Measurements from ENCODE around the gene TIMM22.

TIMM22 gene

DNA sequence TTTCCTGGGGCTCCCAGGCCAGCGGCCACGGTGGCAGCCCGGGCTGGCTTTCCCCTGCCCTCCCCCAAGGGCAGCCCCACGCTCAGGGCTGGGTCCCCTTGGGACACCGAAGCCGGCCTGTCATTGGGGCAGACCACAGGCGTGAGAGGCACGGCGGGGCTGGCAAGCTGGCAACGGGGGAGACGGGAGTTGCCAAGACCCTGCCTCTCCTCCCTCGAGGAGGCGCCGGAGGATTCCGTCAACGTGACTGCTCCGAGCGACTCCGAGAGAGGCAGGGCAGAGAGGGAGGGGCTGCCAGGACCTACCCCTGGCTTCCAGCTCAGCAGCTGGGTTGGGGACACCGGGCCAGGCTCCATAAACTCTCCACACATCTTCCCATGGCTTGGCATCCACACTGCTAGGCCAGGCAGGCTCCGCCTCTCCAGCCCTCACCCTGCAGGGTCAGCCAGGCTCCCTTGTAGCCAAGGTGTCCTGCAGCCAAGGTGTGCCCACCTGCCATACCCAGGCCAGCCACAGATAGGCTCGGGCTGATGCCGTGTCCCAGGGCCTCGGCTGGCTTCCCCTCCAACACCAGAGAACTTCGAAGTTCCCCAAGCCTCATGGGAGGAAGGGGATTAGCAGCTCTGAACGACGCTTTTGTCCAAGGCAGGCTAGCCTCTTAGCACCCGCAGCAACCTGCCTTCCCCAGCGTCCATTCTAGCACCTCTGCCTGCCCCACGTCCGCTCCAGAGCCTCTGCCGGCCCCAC lies 25.5 kb downstream of the TIMM22 start:
- no peak for DNase-seq (ENCODE audit: low read depth)

DNA sequence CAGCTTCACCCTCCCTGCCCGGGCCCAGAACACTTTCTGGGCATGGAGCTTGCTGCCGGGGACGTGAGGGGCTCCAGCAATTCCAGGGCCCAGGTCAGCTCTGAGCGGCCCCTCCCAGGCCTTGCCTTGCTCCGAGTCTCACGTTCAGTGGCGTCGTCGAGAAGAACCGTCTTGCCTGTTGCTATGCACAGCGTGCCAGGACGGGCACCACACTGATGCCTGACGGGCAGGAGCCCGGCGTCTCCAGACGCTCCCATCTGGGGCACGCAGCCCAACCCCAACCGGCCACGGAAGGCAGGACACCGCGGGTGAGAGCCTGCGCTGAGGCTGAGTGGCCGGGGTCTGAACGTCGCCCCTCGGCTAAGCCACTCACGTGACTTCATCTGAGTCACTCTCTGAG lies 27.1 kb downstream of the TIMM22 start:
- DNase-seq (ENCODE audit: low read depth) = no peak

DNA sequence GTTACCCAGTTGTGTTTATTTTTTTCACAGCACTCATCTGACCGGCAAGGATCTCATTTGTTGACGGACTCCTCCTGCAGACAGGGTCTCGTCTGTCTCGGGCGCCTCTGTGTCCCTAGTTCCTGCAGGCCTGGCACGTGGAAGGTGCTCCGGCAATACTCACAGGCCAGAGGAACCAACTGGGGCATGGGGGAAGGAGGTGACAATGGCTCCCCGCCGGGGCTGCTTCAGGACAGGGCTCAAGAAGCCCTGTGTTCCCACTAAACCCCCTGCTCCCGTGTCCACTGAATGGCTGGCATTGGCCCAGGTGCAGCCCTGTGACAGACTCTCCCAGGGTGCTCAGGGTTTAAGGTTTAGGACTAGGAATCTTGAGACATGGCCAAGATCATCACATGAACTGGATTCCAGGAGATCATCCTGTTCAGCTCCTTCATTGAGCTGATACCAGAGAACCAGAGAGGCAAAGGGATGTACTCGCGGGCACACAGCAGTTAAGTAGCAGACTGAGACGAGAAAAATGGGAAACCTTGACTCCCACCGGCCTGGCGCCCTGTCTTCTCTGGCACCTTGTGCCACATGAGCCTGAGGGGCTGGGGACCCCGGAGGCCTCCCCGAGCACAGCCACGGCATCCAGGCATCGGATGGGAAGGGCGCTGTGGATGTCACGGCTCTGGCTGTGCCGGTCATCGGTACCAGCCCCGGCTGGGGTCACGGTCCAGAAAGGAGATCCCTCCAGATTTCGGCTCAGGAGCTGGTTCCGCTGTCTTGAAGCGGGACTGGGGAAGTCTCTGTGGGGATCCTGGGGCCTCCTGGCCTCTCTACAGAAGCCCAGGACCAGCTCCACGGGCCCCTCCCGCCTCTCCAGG lies 29.0 kb downstream of the TIMM22 start:
- no peak for DNase-seq (ENCODE audit: low read depth)

DNA sequence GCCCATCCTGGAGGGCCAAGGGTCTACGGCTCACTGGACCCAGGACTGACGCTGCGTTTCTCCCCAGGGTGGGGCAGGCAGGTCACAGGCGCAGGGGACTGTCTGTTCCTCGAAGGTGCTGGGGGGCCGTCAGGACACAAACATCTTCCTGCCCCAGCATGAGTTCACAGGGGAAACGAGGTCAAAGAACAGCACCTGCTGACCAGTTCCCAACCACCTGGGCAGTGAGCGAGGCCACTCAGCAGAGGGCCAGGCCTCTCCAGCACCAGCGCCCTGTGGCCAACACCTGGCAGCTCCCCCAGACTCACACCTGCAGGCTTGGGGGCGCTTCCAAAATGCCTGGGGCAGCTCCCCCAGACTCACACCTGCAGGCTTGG lies 29.7 kb downstream of the TIMM22 start:
- no peak for DNase-seq (ENCODE audit: low read depth)

DNA sequence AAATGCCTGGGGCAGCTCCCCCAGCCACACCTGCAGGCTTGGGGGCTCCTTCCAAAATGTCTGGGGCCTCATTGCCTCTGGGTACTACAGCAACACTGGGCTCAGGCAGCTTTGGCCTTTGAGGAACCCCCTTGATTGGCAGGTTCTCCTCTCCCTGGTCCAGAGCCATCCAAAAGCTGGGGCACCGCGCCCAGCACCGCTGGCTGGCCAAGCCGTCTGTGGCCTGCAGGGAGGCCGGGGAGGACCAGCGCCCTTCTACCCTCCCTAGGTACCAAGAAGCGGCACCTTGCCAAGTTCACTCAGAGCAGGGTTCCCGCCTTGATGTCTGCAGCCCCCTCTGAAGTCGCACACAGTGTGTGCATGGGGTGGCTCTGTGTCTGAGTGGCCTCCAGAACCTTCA lies 30.1 kb downstream of the TIMM22 start:
- no peak for DNase-seq (ENCODE audit: low read depth)

DNA sequence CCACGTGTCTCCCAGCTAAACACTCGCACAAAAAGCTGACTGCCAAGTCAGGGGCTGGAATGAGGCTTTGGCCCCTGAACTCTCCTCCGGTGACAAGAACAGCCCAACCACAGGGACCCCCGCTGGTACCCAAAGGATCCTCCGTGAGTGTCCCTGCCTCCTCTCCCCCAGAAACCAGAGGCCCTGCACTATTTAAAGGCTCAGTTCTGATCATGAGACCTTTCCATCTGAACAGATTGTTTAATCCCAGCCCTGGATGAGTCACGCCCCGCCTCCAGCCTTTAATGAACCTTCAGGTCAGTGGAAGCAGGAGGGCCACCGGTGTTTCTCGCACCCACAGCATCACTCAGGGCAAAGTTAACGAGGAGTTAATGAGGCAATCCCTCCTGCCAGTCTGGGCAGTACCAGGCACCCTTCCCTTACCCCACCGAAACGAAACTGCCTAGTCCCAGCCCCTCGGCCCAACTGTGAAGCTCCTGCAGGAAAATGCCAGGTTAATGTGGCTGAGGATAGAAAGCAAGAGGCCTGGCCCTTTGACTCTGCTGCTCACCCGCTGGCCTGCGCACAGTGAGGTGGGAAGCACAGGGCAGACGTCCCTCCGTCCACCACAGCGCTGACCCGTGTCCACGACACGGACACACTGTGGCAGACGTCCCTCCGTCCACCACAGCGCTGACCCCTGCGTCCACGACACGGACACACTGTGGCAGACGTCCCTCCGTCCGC lies 32.4 kb downstream of the TIMM22 start:
- no peak for DNase-seq (ENCODE audit: low read depth)

DNA sequence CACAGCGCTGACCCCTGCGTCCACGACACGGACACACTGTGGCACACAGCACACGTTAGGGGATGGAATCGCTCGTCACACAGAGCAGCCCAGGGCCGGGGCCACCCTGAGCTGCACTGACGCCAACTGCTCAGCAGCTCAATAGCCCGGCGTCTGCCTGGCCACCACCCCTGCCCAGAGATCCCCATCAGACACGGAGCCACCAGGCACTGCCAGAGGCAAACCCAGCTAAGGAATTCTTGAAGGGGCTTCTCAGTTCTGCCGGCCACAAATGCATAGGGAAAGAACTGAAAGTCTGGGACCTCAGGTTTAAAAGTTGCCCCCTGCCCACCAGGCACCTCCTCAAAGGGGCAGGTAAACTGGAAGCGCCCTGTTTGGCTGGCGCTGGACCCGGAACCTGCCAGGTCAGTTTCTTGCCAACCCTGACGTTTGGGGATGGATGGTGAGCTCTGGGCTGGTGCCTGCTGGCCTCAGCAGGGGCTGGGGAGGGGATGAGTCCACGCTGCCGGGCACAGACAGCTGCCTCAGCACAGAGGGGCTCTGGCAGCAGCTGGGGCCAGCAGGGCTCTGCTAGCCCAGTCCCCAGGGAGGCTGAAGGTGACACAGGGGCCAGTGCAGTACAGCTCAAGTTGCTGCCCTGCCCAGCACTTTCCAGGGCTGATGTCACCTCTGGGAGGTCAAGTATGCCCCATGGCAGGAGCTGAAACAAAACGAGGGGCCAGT lies 33.2 kb downstream of the TIMM22 start:
- no peak for DNase-seq (ENCODE audit: low read depth)

DNA sequence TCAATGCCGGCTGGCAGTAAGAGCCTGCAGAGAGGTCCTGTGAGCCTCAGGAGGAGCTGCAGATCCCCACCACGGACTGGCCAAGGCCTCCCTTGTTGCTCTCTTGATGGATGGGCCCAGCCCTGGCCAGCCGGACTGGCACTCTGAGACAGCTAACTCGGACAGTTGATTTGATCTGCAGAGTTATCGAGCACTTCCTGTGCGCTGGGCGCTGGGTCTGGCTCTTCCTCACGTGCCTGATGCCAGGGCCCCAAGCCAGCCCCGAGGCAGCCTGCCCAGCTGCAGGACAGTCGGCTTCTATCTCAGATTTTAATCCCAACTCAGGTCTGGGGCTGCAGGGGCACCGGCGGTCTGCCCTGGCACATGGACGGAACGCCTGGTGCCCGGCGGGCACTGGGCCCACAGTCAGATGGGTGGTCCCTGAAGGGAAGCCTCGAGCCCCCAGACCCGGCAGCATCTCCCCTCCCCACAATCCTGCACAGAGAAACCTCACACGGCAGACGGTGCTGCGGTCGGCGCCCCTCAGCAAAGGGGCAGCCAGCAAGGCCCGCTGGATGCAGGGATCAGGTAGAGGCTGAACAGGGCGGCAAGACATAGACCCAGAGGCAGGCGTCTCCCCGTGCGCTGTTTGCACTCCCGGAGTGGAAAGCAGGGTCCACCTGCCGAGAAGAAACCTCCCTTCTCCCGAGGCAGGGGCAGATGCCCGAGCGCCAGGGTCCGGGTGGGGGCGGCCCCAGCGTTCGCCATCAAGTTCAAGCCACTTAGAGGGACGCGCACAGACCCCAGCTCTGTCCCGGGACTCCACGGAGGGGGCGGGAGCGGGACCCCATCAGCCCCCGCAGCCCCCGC lies 34.0 kb downstream of the TIMM22 start:
- no peak for DNase-seq (ENCODE audit: low read depth)

DNA sequence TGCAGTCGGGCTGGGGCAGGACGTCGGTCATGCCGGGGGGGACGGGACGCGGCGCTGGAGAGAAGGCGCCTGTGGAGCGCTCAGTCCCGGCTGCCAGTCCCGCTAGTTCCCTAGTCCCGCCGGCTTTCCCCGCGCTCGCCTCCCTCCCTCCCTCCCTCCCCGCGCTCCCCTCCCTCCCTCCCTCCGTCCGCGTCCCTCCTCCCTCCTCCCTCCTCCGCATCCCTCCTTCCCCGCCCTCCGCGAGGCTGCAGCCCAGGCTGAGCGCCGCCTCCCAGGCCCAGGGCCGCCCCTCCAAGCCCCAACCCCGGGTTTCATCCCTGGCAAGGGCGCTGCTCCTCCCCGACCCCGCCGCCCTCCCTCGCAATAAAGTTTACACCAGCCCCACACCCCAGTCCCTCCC lies 34.8 kb downstream of the TIMM22 start:
- no peak for DNase-seq (ENCODE audit: low read depth)

DNA sequence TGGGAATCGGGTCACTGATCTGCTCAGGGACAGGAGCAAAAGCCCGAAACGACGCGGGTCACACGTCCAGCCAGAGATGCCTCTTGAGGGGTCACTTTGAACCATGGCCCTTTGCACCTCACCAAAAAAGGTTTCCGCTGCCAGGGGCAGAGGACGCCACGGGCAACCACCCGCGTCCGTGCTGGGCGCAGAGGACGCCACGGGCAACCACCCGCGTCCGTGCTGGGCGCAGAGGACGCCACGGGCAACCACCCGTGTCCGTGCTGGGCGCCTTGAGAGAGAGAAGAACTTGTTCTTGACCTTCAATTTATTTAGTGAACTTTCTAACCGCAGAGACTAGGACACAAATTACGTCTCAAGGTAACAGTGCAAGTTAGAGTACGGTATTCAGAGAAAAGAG lies 35.5 kb downstream of the TIMM22 start:
- no peak for DNase-seq (ENCODE audit: low read depth)

DNA sequence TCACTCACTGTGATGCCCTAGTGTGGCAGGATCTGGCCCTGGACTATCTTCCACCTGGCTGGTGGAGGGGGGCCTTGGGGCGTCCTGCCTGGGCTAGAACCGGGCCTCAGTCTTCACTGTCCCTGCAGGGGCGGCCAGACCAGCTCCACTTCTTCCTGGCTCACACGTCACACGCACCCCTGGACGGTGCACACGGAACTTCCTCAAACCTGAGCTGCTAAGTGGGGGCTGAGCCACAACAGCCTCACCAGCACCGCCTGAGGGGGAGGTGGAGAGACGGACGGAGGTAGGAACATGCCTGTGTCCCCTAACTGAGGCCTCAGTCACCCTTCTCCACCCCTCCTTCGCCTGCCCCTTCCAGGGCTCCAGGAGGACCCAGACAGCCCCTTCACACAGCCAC lies 36.6 kb downstream of the TIMM22 start:
- DNase-seq (ENCODE audit: low read depth) = no peak

DNA sequence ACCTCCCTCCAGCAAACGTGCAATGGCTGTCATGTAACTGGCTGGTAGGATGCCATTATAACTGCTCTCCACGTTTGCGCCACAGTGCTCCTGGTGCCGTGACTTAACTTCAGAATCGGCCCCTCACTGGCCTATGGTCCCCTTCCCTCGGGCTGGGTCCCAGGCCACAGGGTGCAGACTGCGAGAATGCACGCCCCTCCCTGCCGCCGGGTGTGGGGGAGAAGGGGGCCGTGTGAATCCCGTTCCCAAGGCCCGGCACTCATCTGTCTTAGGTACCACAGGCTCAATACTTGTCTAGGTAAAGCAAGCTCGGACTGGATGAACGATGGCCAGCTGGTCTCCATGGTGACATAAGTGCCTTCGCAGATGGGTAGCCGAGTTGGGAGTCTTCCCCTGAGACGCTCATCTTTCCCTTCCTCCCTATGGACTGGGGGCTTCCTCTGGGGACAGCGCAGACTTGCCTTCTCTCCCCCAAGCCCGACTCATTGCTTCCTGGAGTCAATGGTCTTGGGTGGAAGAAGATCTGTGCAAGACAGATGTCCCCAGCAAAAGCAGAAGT lies 37.8 kb downstream of the TIMM22 start:
- DNase-seq (ENCODE audit: low read depth) = no peak

DNA sequence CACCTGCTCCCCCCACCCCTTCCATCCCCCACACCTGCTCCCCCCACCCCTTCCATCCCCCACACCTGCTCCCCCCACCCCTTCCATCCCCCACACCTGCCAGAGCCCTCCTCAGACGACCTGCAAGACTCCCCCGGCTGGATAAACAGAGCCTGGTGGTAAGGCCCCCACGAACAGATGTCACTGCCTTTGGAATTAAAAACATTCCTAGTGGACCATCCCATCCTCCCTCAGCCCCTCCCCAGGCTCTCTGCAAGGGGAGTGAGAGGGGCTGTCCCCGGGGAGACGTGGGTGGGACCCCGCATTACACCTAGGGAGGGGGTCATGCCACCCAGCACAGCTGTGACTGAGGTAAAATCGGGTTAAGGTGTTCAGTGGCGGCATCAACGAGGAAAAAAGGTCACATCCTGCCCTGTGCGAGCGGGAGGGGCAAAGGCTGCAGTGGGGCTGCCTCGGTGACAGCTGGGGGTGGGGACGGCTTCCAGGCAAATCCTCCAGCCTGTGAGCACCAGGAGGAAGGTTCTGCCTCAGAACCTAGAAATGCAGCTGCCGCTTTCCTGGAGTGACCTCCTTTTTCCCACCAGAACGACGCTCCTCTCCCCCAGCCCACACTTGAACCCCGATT lies 38.7 kb downstream of the TIMM22 start:
- DNase-seq (ENCODE audit: low read depth) = no peak

DNA sequence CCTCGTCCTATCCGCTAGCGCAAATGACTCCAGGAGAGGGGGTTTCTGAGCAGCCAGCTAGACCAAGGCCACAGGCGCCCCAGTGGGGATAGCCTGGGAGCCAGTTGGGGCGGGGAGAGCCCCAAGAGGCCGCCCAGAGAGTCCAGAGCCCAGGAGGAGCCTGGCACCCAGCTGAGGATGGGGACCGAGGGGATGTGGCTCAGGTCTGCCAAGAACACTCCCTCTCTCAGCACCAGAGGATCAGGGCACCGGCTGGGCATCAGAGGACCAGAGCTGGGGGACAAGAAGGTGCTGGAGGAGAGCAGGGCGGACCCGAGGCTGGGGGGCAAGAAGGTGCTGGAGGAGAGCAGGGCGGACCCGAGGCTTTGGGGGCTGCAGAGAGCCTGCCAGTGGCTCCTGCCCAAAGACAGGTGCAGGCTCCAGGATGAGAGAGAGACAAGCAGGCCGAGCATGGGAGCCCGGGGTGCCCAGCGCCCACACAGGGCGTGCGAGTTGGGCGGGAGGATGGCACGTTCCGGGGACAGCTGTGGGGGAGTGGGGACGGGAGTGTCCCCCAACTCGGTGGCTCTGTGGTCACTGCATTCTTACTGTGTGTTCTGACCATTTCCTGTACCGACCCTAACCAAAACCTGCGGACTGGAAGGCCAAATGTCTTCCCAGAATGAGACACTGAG lies 39.4 kb downstream of the TIMM22 start:
- DNase-seq (ENCODE audit: low read depth) = no peak

DNA sequence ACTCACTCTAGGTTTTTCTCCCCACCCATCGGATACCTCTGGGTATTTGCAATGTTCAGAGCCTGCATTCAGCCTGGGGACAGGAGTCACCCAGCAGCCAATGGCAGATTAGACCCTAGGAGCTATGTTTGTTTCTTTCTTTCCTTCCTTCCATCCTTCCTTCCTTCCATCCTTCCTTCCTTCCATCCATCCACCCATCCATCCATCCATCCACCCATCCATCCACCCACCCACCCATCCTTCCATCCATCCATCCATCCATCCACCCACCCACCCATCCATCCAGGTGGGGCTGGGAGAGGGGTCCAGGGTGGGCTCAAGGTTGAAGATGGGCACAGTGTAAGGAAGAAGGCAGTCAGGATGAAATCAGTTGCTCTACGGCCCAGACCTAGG lies 39.9 kb downstream of the TIMM22 start:
- DNase-seq (ENCODE audit: low read depth) = no peak

DNA sequence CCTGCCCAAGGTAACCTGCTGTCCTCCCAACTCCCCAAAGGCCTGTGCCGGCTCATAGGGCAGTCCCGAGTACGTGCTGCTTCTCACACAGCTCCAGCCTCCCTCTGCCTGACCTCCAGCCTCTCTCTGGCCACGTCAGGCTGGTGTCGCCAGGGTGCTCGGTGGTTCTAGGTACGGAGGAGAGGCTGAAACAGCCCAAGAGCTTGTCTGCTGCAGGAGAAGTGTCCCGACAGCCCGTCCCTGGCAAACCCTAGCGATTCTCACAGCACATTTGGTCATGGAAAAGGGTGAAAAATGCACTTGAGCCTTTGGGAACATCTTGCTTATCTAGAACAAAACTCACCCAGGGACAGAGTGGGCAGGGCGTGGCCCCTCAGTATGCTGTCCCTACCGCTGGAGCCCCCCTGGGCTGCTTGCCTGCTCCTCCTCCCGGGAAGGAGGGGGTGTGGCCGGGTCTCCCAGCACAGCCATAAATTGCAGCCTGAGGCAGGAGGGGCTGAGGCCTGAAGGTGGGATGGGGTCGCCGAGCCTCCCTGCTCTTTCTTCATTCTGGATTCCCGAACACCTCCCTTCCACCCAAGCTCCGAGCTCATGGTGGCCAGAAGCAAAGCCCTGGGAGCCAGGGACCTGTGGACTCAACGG lies 40.4 kb downstream of the TIMM22 start:
- DNase-seq (ENCODE audit: low read depth) = no peak

DNA sequence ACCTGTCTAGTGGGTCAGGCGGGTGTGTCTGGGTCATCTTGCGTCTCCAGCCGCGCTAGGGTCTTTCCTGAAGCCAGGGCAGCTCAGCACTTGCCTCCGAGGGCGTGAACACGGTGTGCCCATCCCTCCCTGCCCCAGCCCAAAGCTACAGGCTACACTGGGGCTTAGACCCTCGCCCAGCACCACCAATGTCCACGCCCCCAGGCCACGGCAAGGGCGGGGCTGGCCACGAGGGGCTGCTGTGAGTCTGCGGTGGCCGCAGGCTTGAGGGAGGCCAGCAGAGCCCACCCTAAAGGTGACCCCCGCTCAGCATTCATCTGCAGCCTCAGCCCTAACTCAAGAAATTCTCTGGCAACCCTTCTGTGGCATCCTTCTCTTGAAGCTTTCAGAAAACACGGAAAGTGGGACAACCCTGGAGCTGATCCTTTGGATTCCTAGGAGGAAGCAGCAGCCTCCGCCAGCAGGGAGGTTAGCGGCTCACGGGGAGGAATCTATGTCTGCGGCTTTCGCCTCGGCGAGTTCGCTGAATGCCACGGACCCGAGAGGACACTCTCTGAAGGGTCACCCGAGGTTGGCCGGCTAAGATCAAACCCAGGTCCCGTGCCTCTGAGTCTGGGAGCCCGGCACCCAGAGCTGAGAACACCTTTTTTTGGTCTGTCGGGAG lies 41.7 kb downstream of the TIMM22 start:
- DNase-seq (ENCODE audit: low read depth) = no peak

DNA sequence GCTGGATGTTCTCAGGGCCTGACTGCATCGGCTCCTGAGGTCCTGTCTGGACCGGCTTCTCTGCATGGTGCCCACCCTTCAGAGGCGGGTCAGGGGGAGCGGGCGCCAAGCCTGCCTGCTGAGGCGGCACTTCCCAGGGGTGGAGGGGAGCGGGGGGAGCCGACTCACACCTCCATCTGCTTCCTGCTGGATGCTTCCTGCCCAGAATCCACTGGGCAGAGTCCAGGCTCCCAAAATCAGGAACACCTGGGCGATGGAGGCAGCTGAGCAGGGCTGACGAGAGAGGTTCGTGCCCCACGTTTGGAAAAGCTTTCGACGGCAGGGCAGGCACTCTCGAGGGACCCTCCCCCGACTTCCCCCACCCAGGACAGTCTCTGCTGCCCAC lies 42.2 kb downstream of the TIMM22 start:
- no peak for DNase-seq (ENCODE audit: low read depth)

All from stimulated activated CD8-positive, alpha-beta memory T cell treated with anti-CD3 and anti-CD28 coated beads, Interleukin-7, amount 100 ng/mL, for 24 hours (primary cell).